NCI-H510A (cell line): Measurements from ENCODE around the gene LPP.
"Not testable (repeated sequence)": the region's sequence is repeated elsewhere in the genome, so short reads cannot be mapped to it uniquely, and the experiment has no call there.

ENCODE experiments used
- DNase-seq: peaks from one replicate; lab custom pipeline; 2025; lab: John Stamatoyannopoulos, UW

The LPP gene

DNA sequence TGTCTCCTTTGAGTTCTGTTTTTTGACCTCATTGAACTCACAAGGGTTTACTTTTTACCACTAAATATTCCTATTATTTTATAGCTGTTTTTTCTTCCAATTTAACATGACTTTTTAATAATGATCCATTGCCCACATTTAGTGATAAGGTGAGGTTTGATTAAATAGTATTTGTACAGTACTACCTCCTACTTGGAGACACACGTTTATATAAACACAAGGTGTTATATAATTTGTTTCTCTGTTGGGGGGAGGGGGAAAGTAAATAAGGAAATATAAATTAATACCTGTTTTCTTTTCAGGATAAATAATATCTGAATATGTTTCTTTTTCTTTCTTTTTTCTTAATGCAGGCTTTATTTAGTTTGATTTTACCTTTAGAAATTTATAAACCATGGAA, 281.3 kb downstream of the LPP start:
- no peak for DNase-seq

DNA sequence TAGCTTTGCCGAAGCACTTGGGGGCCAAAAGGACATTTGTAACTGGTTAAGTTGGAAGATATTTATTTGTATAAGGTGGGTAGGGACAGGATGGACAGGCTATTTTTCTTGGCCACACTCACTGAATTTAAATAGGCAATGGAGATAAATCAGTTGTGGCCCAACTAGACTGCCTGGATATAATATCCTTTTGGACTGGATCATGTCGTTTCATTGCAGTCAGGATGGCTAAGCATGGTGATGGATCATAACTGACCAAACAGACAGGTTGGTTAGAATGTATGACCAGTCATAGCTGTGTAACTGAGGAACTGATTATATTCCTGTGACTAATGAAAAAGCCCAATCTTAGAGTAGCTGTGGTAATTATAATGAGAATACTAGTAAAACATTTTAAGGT, 284.0 kb downstream of the LPP start:
- DNase-seq: no peak

GRCh38 chr3:188439080-188439479, 285.1 kb downstream of the LPP start:
- DNase-seq: no peak

- DNase-seq: no peak
Observed at GRCh38 chr3:188440340-188440972, 286.5 kb downstream of the LPP start.

DNA sequence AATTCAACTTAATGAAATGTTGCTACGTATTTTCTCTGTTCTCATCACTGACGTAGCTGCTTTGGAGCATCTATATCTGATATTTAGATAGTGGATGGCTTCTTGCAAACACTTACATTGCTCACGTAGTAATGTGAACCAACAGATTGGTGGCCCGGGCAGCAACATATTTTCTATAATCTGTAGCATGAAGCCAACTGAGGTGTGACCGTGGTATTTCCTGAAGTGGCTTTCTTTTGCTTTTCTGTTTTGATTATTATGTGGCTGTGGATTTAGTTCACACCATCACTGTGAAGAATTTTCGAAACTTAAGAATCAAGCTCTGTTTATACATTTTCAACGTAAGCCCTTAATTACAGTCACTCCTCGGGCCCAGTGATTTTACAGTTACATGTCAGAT, 288.5 kb downstream of the LPP start:
- DNase-seq: no peak

GRCh38 chr3:188445175-188445574, 291.2 kb downstream of the LPP start:
- not testable (repeated sequence) for DNase-seq

GRCh38 chr3:188446014-188446413, 292.1 kb downstream of the LPP start:
- no peak for DNase-seq

- no peak for DNase-seq
Observed at GRCh38 chr3:188446766-188447165, 292.8 kb downstream of the LPP start.

- no peak for DNase-seq
Observed at GRCh38 chr3:188448813-188449212, 294.9 kb downstream of the LPP start.

GRCh38 chr3:188449421-188449820, 295.5 kb downstream of the LPP start:
- no peak for DNase-seq

DNA sequence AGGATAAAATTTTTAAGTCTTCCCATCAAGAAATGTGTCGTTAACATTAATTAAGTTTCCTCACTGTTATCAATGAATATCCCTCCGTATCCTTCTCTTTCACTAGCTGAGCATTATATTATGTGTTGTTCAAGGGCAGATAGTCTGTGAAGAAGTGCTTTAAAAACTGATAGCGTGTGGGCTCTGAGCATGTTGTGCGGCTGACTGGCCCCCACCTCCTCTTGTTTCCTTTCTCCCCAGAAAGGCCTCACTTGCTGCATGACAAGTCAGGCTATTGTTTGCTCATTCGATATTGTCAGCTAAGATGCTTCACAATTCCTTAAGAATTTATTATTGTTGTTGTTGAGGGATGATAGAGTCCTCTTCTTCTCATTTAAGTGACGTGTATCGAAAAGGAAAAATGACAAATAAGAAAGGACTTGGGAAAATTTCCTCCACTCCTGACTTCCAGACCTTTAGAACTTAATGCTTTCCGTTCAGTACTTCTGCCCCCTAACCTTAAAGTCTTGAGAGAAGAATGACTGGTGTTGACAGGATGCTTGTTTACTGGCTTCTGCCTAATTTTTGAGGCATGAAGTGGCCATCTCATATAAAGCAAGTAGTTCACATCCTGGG, 298.3 kb downstream of the LPP start:
- DNase-seq: no peak

DNA sequence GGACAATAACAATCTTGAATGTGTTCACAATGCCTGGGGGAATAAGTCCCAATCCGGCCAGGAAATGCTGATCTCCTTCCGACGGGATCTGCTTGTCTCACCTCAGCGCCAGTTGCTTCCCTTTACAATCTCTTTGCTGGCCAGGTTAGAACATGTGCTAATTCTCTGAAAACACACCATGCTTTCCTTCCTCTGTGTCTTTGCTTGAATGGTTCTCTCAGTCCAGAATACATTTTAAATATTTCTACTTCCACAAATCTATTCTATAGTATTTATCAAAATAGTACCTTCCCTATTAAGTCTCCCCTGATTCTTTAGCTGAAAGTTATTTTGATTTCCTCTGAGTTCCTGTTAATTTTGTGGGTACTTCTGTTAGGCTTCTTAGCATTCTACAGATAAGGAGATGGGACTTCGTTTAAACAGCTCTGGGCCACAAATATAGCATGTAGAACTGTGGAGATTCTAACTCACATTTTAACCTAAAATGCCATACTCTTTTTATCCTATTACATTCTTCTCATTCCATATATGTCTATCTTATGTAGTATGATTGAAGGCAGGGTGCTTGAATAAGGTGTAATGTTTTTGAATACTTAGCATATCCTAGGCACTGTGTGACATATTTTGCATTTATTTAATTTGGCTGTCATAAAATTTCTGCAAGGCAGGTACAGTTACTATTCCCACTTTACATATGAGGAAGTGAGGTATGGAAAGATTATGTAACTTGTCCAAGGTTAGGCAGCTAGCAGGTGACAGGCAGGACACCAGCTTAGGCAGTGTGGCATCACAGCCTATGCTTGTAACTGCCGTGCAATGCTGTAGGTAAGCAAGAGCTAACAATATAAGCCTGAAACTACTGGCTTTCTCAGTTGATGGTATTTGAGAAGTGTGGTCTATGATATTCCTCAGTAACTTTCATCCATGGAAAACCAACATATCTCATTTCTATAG, 299.8 kb downstream of the LPP start:
- no peak for DNase-seq

- no peak for DNase-seq
Observed at GRCh38 chr3:188455748-188456147, 301.8 kb downstream of the LPP start.

- DNase-seq: no peak
Observed at GRCh38 chr3:188458756-188459155, 304.8 kb downstream of the LPP start.

DNA sequence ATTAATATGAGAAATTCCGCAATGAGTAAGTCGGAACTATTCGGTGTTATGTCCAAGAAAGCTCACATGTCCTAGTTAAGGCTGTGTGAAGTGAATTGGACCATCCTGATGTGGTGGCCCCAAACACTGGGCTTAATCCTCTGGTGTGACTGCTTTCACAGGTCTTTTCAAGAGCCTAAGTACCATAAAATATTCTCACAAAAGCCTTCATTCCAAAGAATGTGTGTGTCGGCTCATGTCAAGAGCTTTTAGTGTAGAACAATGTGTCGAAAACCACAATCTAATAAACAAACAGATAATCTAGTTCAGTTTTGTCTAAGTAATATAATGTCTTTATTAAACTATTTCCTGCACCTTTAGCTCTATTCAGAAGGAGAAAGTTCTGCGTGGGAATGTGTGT, 311.4 kb downstream of the LPP start:
- DNase-seq: no peak

GRCh38 chr3:188468196-188468595, 314.2 kb downstream of the LPP start:
- no peak for DNase-seq

- DNase-seq: peak; percentile 47
Observed at GRCh38 chr3:188468662-188469061, 314.7 kb downstream of the LPP start.

- DNase-seq: no peak
Observed at GRCh38 chr3:188469228-188469885, 315.4 kb downstream of the LPP start.

DNA sequence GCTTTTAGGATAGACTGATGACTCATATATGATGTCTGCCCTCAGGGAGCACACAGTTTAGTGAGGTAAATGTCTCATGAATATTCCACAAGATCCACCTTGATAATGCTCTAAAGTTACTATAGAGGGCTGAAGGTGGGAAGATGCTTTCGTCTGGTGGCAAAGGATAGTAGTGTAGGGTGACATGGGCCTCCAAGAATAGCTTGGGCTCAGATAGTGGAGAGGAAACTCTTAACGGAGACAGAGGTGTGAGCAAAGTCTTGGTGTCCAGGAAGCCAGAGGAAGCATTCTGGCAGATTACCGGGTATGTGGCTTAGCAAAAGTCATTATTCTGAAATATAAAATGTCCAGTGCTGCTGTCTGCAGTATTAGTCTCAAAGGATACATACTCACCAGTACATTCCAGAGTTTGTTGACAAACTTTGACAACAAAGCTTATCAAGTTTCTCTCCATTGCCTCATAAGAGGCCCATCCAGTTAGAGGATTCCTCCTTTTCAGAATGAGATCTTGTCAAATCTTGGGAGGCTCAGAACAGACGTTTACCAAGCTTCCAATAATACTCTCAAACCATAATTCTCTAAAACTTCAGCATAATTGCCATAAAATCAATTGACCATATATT, 316.7 kb downstream of the LPP start:
- no peak for DNase-seq

- no peak for DNase-seq
Observed at GRCh38 chr3:188471723-188472122, 317.8 kb downstream of the LPP start.

DNA sequence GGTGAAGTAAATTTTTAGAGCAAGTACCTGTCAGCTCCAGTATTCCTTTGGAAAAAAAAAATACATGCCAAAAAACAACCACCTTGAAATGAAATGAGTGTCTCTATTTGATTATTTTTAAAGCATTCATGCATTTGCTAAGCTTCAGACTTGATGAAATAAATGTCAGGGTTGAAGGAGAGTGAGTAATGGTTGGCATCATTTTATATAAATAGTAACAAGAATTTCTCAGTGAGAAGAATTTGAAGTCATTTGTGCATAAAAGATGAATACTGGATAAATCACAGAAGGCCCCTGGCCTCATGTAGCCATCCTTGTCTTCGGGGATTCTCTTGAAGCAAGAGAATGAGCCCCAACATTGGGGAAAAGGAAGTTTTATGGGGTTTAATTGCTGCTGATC, 318.4 kb downstream of the LPP start:
- no peak for DNase-seq

GRCh38 chr3:188473045-188473444, 319.1 kb downstream of the LPP start:
- no peak for DNase-seq
